K562 (cell line): ENCODE measurements around the gene CCL13. TPM values are rescaled to one million over a fixed set of nuclear protein-coding genes. Genes with fewer than 3 reads are reported as not detected.

Source experiments
- ATAC-seq: fragments of 200-7000 bp; cut with Tn5 transposase; 3 replicates; pipeline ENCODE4 v1.9.1; 2020; ENCODE audit warnings: moderate library complexity
- BruUV-seq: library from RNA; stranded (reverse); fragments of 400-500 nt; replicated peaks from 2 replicates; lab custom pipeline; 2021; lab: Mats Ljungman, UMichigan
- CTCF ChIA-PET: fragments of 300-600 bp; formaldehyde crosslinking; extraction: SDS; loops from one replicate; lab custom pipeline; 2021; ENCODE audit warnings: low intra/inter-chr PET ratio; lab: Yijun Ruan, JAX
- POLR2A ChIA-PET: fragments of 300-600, 350-650 bp; sonication (Branson Sonifier 250); formaldehyde crosslinking; extraction: SDS; loops from one replicate; lab custom pipeline; 2021; ENCODE audit warnings: antibody characterized with exemption, inconsistent platforms; lab: Yijun Ruan, JAX
- DNase-seq, 4 experiments: peaks; one replicate each; pipeline versions ENCODE4 v3.0.0 to v3.0.0-alpha.2; 2011 to 2018; ENCODE audit warnings: low spot score in 3 of 4, mixed read lengths in 3 of 4; ENCODE audit errors: extremely low read depth in 1 of 4
- FAIRE-seq: peaks from 2 replicates; lab custom pipeline; 2011; peaks lifted over from hg19 to GRCh38; lab: Jason Lieb, UNC
- H2AFZ ChIP-seq: 2 replicates; pipeline ENCODE4 v1.6.0; 2011; ENCODE audit warnings: low read depth, low read length, control low read depth, inconsistent platforms
- H3K27ac ChIP-seq: fragments of 200-600 bp; 3 replicates; pipeline ENCODE4 v1.8.0; 2011; ENCODE audit warnings: low read depth, mild to moderate bottlenecking, control low read depth, inconsistent platforms, low read length, moderate library complexity, mixed read lengths; ENCODE audit errors: extremely low read depth
- H3K27me3 ChIP-seq, 2 experiments: fragments of 300-600 bp in 1 of 2; 2 replicates in 1 of 2; 3 replicates in 1 of 2; pipeline versions ENCODE4 v1.6.0 to v1.8.0; 2011; ENCODE audit warnings: inconsistent platforms in 2 of 2, low read length in 2 of 2, mild to moderate bottlenecking in 1 of 2, mixed read lengths in 1 of 2, moderate library complexity in 1 of 2; ENCODE audit not compliant: control insufficient read depth in 2 of 2, insufficient read depth in 2 of 2
- H3K36me3 ChIP-seq: fragments of 300-600 bp; 3 replicates; pipeline ENCODE4 v1.8.0; 2011; ENCODE audit warnings: mild to moderate bottlenecking, low read length, inconsistent platforms; ENCODE audit not compliant: control insufficient read depth, insufficient read depth
- H3K4me1 ChIP-seq, 2 experiments: fragments of 200-600 bp in 1 of 2; replicated peaks in 1 of 2; 2 replicates in 1 of 2; 3 replicates in 1 of 2; pipeline versions ENCODE4 v1.5.1 to v1.8.0; 2011; ENCODE audit warnings: inconsistent platforms in 2 of 2, low read length in 2 of 2, mild to moderate bottlenecking in 1 of 2, mixed read lengths in 1 of 2, moderate library complexity in 1 of 2; ENCODE audit not compliant: control insufficient read depth in 2 of 2, insufficient read depth in 2 of 2
- H3K4me2 ChIP-seq: 2 replicates; pipeline ENCODE4 v1.6.1; 2011; ENCODE audit warnings: low read length, control low read depth, inconsistent platforms, mixed read lengths; ENCODE audit not compliant: insufficient read depth
- H3K4me3 ChIP-seq: fragments of 200-600 bp; sonication (generic), shearing (Covaris generic); 2 replicates; pipeline ENCODE4 v1.5.1; 2016; ENCODE audit warnings: control low read depth, inconsistent platforms
- H3K79me2 ChIP-seq: fragments of 200-600 bp; 3 replicates; pipeline ENCODE4 v1.8.0; 2011; ENCODE audit warnings: low read length, inconsistent platforms; ENCODE audit not compliant: control insufficient read depth, insufficient read depth
- H3K9ac ChIP-seq, 2 experiments: 2 replicates each; pipeline versions ENCODE4 v1.6.0 to v1.6.1; 2011; ENCODE audit warnings: low read depth in 2 of 2, low read length in 2 of 2, control low read depth in 1 of 2, inconsistent platforms in 1 of 2, mild to moderate bottlenecking in 1 of 2, mixed read lengths in 1 of 2; ENCODE audit not compliant: insufficient read depth in 1 of 2
- H3K9me1 ChIP-seq: one replicate; pipeline ENCODE4 v1.6.0; 2011; ENCODE audit warnings: inconsistent platforms, mild to moderate bottlenecking, low read length, moderate library complexity; ENCODE audit not compliant: control insufficient read depth, insufficient read depth
- H3K9me3 ChIP-seq: replicated peaks from 2 replicates; pipeline ENCODE4 v1.5.1; 2011; ENCODE audit warnings: low read depth, low read length, inconsistent platforms; ENCODE audit not compliant: control insufficient read depth, insufficient read depth
- H4K20me1 ChIP-seq: replicated peaks from 2 replicates; pipeline ENCODE4 v1.6.1; 2011; ENCODE audit warnings: low read length, inconsistent platforms, mixed read lengths; ENCODE audit not compliant: control insufficient read depth, insufficient read depth
- TGIF2 ChIP-seq: sonication (generic); formaldehyde crosslinking; IDR thresholded peaks from 2 replicates; pipeline ENCODE4 v1.8.1; 2022; ENCODE audit warnings: mild to moderate bottlenecking, missing genetic modification reagents, moderate library complexity
- ZNF3 ChIP-seq: fragments of 250-450 bp; sonication (Bioruptor Pico); IDR thresholded peaks from 2 replicates; pipeline ENCODE4 v1.5.0; 2021; ENCODE audit warnings: mild to moderate bottlenecking, moderate library complexity
- ZNF717 ChIP-seq: fragments of 250-450 bp; sonication (Bioruptor Pico); IDR thresholded peaks from 2 replicates; pipeline ENCODE4 v1.5.0; 2021
- WGBS: fragments of 100-300 bp; shearing (Covaris generic); methylation state at CpG from one replicate; pipeline ENCODE4 v1.1.6; 2016; ENCODE audit warnings: low coverage, mixed read lengths; ENCODE audit not compliant: insufficient coverage; ENCODE audit errors: missing lambda C conversion rate; 5-methylcytosine and 5-hydroxymethylcytosine counted together
- in situ Hi-C: fragments of 300-500 bp; cut with MboI; formaldehyde crosslinking; loops from 4 replicates; pipeline ENCODE4 v1.15.0; 2018; ENCODE audit warnings: inconsistent platforms, mixed read lengths
- intact Hi-C: fragments of 100-400 bp; cut with micrococcal nuclease; formaldehyde crosslinking; loops from 2 replicates; pipeline ENCODE4 v1.14.2; 2022
- polyA plus RNA-seq, 8 experiments: library from polyadenylated mRNA; depleted of rRNA in 4 of 8; stranded (reverse) in 5 of 8; unstranded in 3 of 8; fragments of >200 nt; fragmentation: Nextera tagmentation in 2 of 8; fragmentation: Illumina TruSeq in 1 of 8; extraction: Ambion mirVana in 2 of 8; extraction: Trizol in 1 of 8; gene quantifications; 2 replicates each; pipeline versions ENCODE4 v1.2.1 to v1.2.3, GENCODE V29; 2011 to 2014; ENCODE audit warnings: inconsistent platforms in 1 of 8, missing spikeins in 1 of 8
- total RNA-seq, 7 experiments: library from RNA; depleted of rRNA in 6 of 7; stranded (reverse); fragments of >200 nt in 6 of 7; fragmentation: Illumina TruSeq in 2 of 7; extraction: Trizol in 2 of 7; gene quantifications; 2 replicates each; pipeline versions ENCODE4 v1.2.1 to v1.2.3, GENCODE V29; 2011 to 2021; ENCODE audit warnings: low replicate concordance in 1 of 7
- TF ChIP-seq, protein P1 (sequence below): sonication (generic); formaldehyde crosslinking; IDR thresholded peaks from 2 replicates; pipeline ENCODE4 v1.8.0; 2022; ENCODE audit warnings: mild to moderate bottlenecking, missing genetic modification reagents

Gene CCL13
- total and polyA plus RNA-seq, 9 of the 15 experiments (the other 6 are each of a cell fraction or from before 2014, with no cell fraction given): not detected

GRCh38 chr17:34384822-34385605 is 28.7 kb downstream of the CCL13 start:
- Histone ChIP-seq H3K4me3 (no peak overlapping the region), H3K9me3 (no peaks in the 10 kb centered on the region), H3K27ac (no peak overlapping the region), H3K9ac (no peak overlapping the region), H2AFZ (no peak overlapping the region), H3K36me3 (no peaks in the 10 kb centered on the region), H3K4me1 (peaks cover 3 to 39% of the 10 kb centered on the region in 2 experiments; a peak in 2 of 5 replicates), H3K79me2 (no peaks in the 10 kb centered on the region), H4K20me1 (no peaks in the 10 kb centered on the region), H3K4me2 (no peak overlapping the region), H3K27me3 (peaks cover 0 to 4% of the 10 kb centered on the region in 2 experiments; a peak in 1 of 5 replicates), H3K9me1 (no peaks in the 10 kb centered on the region)
- no peak for ATAC-seq
- in situ Hi-C loops (no loop called here), intact Hi-C loops (no loop called here)
- CTCF ChIA-PET: no interaction called here
- no peak for FAIRE-seq
- POLR2A ChIA-PET: no interaction called here
- 32% methylated on average over 9 of the region's 9 CpGs for WGBS
- no peak for DNase-seq
- TF ChIP-seq TGIF2 (CRISPR knock-in tag) (no peak), ZNF717 (no peak), ZNF3 (CRISPR knock-in tag) (no peak)
- BruUV-seq: no TSS peak

- H3K79me2 ChIP-seq: no peaks in the 10 kb centered on the region
- H3K27ac ChIP-seq: peak overlapping the region; percentile 70; the same call in 1 of the 3 replicates
- ATAC-seq (no peak), DNase-seq (no peak), FAIRE-seq (no peak)
- CTCF ChIA-PET: no interaction called here
- 29% methylated on average over 5 of the region's 5 CpGs for WGBS
- no peaks in the 10 kb centered on the region for H3K9me3 ChIP-seq
- in situ Hi-C loops: no loop called here
- no TSS peak for BruUV-seq
- intact Hi-C loops: no loop called here
- H2AFZ ChIP-seq: peak overlapping the region; percentile 80; the same call in 1 of the 2 replicates
- no peak overlapping the region for H3K9ac ChIP-seq
- H3K4me1 ChIP-seq: peaks cover 3 to 39% of the 10 kb centered on the region in 2 experiments; a peak in 2 of 5 replicates
- no peaks in the 10 kb centered on the region for H3K36me3 ChIP-seq
- H4K20me1 ChIP-seq: no peaks in the 10 kb centered on the region
- no peak overlapping the region for H3K4me3 ChIP-seq
- H3K4me2 ChIP-seq: no peak overlapping the region; the same call in 1 of the 2 replicates
- H3K9me1 ChIP-seq: no peaks in the 10 kb centered on the region
- TF ChIP-seq TGIF2 (CRISPR knock-in tag): no peak
- TF ChIP-seq, protein P1, sequence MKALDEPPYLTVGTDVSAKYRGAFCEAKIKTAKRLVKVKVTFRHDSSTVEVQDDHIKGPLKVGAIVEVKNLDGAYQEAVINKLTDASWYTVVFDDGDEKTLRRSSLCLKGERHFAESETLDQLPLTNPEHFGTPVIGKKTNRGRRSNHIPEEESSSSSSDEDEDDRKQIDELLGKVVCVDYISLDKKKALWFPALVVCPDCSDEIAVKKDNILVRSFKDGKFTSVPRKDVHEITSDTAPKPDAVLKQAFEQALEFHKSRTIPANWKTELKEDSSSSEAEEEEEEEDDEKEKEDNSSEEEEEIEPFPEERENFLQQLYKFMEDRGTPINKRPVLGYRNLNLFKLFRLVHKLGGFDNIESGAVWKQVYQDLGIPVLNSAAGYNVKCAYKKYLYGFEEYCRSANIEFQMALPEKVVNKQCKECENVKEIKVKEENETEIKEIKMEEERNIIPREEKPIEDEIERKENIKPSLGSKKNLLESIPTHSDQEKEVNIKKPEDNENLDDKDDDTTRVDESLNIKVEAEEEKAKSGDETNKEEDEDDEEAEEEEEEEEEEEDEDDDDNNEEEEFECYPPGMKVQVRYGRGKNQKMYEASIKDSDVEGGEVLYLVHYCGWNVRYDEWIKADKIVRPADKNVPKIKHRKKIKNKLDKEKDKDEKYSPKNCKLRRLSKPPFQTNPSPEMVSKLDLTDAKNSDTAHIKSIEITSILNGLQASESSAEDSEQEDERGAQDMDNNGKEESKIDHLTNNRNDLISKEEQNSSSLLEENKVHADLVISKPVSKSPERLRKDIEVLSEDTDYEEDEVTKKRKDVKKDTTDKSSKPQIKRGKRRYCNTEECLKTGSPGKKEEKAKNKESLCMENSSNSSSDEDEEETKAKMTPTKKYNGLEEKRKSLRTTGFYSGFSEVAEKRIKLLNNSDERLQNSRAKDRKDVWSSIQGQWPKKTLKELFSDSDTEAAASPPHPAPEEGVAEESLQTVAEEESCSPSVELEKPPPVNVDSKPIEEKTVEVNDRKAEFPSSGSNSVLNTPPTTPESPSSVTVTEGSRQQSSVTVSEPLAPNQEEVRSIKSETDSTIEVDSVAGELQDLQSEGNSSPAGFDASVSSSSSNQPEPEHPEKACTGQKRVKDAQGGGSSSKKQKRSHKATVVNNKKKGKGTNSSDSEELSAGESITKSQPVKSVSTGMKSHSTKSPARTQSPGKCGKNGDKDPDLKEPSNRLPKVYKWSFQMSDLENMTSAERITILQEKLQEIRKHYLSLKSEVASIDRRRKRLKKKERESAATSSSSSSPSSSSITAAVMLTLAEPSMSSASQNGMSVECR (CRISPR knock-in tag): no peak
- TF ChIP-seq, all 486 proteins: peak for 0
- peaks cover 0 to 4% of the 10 kb centered on the region in 2 experiments; a peak in 1 of 5 replicates for H3K27me3 ChIP-seq
- POLR2A ChIA-PET: no interaction called here
These were observed 30.0 kb downstream of the CCL13 start for GRCh38 chr17:34386343-34386696.
